ENCODE data around the gene HSF5. TPM values are rescaled to one million over a fixed set of nuclear protein-coding genes. Genes with fewer than 3 reads are reported as not detected.

The HSF5 gene
- total and polyA plus RNA-seq, 2 of the 13 experiments (the other 11 are each of a cell fraction or from before 2014, with no cell fraction given) = not detected

DNA sequence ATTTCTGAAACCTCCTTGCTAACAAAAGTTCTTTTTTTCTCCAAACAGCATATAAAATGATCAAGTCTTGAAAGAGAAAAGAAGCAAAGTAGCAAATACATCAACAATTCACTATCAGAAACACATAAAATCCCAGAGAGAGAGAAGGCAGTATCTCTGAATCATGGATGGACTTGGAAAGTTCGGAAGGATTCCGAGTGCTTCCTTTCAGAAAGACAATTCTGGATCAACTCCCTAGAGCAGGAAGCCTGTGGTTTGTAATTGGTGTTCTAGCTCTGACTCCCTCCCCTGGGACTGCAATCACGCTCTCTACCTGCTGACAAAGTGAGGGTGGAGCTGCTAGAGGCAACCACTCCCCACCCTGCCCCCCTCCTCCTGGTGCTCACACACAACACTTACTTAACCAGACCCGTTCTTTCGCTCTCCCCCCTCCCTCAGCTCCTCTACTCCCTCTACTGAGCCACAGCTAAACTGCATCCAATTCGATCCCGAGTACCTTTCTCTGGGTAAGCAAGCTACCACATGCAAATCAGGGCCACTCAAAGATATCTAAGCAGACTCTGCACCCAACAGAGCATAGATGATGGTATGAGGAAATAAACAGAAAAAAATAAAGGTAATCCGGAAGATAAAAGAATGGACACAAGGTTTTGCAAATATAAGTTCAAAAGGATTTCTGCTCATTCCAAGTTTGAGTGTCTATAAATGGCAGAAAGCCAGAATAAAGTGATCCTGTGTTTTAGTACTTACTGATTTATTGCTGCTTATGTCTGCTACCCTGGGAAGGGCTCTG is 70.7 kb downstream of the HSF5 start, which contains the start of gene RNF43 (continued):
- TF ChIP-seq, protein P1, sequence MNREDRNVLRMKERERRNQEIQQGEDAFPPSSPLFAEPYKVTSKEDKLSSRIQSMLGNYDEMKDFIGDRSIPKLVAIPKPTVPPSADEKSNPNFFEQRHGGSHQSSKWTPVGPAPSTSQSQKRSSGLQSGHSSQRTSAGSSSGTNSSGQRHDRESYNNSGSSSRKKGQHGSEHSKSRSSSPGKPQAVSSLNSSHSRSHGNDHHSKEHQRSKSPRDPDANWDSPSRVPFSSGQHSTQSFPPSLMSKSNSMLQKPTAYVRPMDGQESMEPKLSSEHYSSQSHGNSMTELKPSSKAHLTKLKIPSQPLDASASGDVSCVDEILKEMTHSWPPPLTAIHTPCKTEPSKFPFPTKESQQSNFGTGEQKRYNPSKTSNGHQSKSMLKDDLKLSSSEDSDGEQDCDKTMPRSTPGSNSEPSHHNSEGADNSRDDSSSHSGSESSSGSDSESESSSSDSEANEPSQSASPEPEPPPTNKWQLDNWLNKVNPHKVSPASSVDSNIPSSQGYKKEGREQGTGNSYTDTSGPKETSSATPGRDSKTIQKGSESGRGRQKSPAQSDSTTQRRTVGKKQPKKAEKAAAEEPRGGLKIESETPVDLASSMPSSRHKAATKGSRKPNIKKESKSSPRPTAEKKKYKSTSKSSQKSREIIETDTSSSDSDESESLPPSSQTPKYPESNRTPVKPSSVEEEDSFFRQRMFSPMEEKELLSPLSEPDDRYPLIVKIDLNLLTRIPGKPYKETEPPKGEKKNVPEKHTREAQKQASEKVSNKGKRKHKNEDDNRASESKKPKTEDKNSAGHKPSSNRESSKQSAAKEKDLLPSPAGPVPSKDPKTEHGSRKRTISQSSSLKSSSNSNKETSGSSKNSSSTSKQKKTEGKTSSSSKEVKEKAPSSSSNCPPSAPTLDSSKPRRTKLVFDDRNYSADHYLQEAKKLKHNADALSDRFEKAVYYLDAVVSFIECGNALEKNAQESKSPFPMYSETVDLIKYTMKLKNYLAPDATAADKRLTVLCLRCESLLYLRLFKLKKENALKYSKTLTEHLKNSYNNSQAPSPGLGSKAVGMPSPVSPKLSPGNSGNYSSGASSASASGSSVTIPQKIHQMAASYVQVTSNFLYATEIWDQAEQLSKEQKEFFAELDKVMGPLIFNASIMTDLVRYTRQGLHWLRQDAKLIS (CRISPR knock-in tag; IDR thresholded peaks at IDR 0.05) = peak; percentile 99
- peak; percentile 89; the same call in 1 of the 2 replicates for TF ChIP-seq RCOR2 (CRISPR knock-in tag; IDR thresholded peaks at IDR 0.05)
- TF ChIP-seq ZNF619 (CRISPR knock-in tag; IDR thresholded peaks at IDR 0.05) = 0 out of 2 replicates have a peak, but pooled peaks have one; percentile 93
- TF ChIP-seq ZNF234 (CRISPR knock-in tag; conservative IDR thresholded peaks at IDR 0.05) = no peak
- TF ChIP-seq FOXP1 (IDR thresholded peaks at IDR 0.05) = peak; percentile 87
- peak; percentile 87 for TF ChIP-seq FOXP1 (CRISPR knock-in tag; IDR thresholded peaks at IDR 0.05)
- peak; percentile 70; the same call in 1 of the 2 replicates for TF ChIP-seq ZNF12 (CRISPR knock-in tag; IDR thresholded peaks at IDR 0.05)
- TF ChIP-seq AGO1 (IDR thresholded peaks at IDR 0.05; ENCODE audit: low read depth, low read length, poor library complexity, severe bottlenecking) = no peak
- no peak for TF ChIP-seq TCF12 (IDR thresholded peaks at IDR 0.05)
- peak; percentile 40; the same call in 1 of the 2 replicates for TF ChIP-seq TCF12 (CRISPR knock-in tag; IDR thresholded peaks at IDR 0.05)
- TF ChIP-seq, protein P2, sequence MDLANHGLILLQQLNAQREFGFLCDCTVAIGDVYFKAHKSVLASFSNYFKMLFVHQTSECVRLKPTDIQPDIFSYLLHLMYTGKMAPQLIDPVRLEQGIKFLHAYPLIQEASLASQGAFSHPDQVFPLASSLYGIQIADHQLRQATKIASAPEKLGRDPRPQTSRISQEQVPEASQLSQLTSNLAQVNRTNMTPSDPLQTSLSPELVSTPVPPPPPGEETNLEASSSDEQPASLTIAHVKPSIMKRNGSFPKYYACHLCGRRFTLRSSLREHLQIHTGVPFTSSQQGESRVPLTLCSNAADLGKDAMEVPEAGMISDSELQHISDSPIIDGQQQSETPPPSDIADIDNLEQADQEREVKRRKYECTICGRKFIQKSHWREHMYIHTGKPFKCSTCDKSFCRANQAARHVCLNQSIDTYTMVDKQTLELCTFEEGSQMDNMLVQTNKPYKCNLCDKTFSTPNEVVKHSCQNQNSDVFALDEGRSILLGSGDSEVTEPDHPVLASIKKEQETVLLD (CRISPR knock-in tag; IDR thresholded peaks at IDR 0.05; ENCODE audit: low read depth) = peak; percentile 53; the same call in 1 of the 2 replicates
- no peak for TF ChIP-seq ZNF547 (CRISPR knock-in tag; IDR thresholded peaks at IDR 0.05)
- peak; percentile 79; the same call in 1 of the 2 replicates for TF ChIP-seq RFXANK (CRISPR knock-in tag; IDR thresholded peaks at IDR 0.05)
- TF ChIP-seq, protein P3, sequence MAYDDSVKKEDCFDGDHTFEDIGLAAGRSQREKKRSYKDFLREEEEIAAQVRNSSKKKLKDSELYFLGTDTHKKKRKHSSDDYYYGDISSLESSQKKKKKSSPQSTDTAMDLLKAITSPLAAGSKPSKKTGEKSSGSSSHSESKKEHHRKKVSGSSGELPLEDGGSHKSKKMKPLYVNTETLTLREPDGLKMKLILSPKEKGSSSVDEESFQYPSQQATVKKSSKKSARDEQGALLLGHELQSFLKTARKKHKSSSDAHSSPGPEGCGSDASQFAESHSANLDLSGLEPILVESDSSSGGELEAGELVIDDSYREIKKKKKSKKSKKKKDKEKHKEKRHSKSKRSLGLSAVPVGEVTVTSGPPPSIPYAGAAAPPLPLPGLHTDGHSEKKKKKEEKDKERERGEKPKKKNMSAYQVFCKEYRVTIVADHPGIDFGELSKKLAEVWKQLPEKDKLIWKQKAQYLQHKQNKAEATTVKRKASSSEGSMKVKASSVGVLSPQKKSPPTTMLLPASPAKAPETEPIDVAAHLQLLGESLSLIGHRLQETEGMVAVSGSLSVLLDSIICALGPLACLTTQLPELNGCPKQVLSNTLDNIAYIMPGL (CRISPR knock-in tag; IDR thresholded peaks at IDR 0.05; ENCODE audit: borderline replicate concordance in 1 of 2, low read depth in 1 of 2) = peak; percentile 88 to 96; a peak in 3 of 4 replicates
- TF ChIP-seq, protein P4, sequence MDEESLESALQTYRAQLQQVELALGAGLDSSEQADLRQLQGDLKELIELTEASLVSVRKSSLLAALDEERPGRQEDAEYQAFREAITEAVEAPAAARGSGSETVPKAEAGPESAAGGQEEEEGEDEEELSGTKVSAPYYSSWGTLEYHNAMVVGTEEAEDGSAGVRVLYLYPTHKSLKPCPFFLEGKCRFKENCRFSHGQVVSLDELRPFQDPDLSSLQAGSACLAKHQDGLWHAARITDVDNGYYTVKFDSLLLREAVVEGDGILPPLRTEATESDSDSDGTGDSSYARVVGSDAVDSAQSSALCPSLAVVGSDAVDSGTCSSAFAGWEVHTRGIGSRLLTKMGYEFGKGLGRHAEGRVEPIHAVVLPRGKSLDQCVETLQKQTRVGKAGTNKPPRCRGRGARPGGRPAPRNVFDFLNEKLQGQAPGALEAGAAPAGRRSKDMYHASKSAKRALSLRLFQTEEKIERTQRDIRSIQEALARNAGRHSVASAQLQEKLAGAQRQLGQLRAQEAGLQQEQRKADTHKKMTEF (CRISPR knock-in tag; IDR thresholded peaks at IDR 0.05) = peak; percentile 89; the same call in 1 of the 2 replicates
- TF ChIP-seq NPAS2 (CRISPR knock-in tag; IDR thresholded peaks at IDR 0.05; ENCODE audit: borderline replicate concordance) = no peak
- TF ChIP-seq ZNF225 (CRISPR knock-in tag; IDR thresholded peaks at IDR 0.05) = no peak
- no peak; the same call in 1 of the 2 replicates for TF ChIP-seq DNMT3B (CRISPR knock-in tag; conservative IDR thresholded peaks at IDR 0.05)
- peak; percentile 57; the same call in 1 of the 2 replicates for TF ChIP-seq ZNF510 (CRISPR knock-in tag; IDR thresholded peaks at IDR 0.05; ENCODE audit: low read depth)
- TF ChIP-seq HIVEP1 (CRISPR knock-in tag; IDR thresholded peaks at IDR 0.05) = no peak
- peak; percentile 94 for TF ChIP-seq MEF2D (CRISPR knock-in tag; IDR thresholded peaks at IDR 0.05)
- peak; percentile 79 for TF ChIP-seq RXRA (CRISPR knock-in tag; IDR thresholded peaks at IDR 0.05)
- TF ChIP-seq MIER2 (CRISPR knock-in tag; IDR thresholded peaks at IDR 0.05) = peak; percentile 80

Data from HepG2 (cell line).